HG02938 (cell line): Measurements from ENCODE around the gene AFF2.

Experiments
- ATAC-seq: cut with Tn5 transposase; IDR thresholded peaks from one replicate; pipeline ENCODE4 v1.9.1; 2021; ENCODE audit warnings: mild to moderate bottlenecking, moderate library complexity; ENCODE audit not compliant: unreplicated experiment

The AFF2 gene

GRCh38 chrX:148580016-148580415, 79.6 kb downstream of the AFF2 start:
- ATAC-seq, result no peak

GRCh38 chrX:148582353-148582752, 81.9 kb downstream of the AFF2 start:
- ATAC-seq, result no peak

DNA sequence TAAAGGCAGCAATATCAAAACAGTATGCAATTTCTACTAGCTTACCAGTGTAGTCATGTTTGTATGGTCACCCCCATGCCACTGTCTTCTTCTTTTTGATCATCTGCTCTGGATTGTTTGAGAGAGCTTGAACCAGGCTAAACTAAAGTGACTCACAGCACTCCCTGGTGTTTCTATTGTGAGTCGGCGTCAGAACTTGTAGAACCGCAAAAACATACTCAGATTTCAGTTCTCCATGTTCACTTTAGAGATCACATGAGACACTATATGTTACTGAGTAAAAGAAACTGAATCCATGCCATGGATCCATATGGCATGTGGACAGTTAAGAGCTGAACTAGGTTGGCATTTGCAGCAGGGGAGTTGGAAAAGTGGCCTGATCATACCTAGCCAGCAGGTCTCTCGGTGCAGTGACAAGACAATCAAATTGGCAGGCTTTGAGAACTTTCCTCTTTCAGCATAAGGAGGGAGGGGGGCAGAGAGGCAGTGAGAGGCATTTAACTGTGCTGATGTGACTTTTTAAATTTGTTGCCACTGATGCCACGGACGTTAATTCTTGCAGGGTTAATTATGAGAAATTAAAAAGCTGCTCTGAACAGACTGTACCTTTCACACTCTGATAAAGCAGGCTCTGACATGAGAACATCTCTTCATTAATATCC, 88.4 kb downstream of the AFF2 start:
- ATAC-seq, result peak; percentile 65

GRCh38 chrX:148592595-148592994, 92.2 kb downstream of the AFF2 start:
- ATAC-seq, result no peak

GRCh38 chrX:148593146-148593545, 92.7 kb downstream of the AFF2 start:
- no peak for ATAC-seq

- ATAC-seq, result no peak
These were observed 93.6 kb downstream of the AFF2 start for GRCh38 chrX:148593987-148594386.

GRCh38 chrX:148599404-148599803, 99.0 kb downstream of the AFF2 start:
- no peak for ATAC-seq

- no peak for ATAC-seq
These were observed 99.7 kb downstream of the AFF2 start for GRCh38 chrX:148600131-148600530.

DNA sequence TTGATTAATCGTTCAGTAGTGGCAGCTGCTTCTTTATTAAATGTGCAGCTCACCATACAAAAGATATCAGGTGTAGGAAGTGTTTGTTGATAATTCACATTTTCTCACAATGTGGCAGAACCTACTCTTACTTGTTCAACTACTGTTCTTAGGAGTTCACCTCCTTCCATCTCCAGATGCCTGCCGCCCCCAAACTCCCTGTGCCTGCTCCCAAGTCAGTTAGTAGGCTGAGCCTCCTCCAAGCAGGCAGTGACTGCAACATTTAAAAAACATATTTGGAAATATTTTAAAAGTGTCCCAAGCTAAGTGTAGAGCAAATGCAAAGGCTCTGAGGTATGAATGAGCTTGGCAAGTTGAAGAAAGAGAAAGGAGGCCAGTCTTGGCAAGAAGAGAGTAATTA, 100.2 kb downstream of the AFF2 start:
- ATAC-seq, result no peak

DNA sequence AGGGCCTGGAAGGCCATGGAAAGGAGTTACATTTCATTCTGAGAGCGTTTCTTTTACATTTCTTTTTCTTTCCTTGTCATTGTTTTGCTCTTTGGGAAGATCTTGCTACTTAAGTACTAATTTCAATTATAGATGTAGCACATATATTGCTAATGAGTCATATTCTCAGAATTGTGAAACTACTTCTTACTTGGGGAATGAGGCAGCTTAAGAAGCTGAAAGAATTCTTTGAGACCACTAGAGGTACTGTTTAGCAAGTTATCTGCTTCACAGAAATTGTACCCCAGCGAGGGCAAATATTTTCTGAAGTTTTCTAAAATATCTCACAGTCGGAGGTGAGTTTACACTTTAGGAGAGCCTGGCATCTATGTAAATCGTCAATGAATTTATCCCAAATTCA, 100.6 kb downstream of the AFF2 start:
- no peak for ATAC-seq

DNA sequence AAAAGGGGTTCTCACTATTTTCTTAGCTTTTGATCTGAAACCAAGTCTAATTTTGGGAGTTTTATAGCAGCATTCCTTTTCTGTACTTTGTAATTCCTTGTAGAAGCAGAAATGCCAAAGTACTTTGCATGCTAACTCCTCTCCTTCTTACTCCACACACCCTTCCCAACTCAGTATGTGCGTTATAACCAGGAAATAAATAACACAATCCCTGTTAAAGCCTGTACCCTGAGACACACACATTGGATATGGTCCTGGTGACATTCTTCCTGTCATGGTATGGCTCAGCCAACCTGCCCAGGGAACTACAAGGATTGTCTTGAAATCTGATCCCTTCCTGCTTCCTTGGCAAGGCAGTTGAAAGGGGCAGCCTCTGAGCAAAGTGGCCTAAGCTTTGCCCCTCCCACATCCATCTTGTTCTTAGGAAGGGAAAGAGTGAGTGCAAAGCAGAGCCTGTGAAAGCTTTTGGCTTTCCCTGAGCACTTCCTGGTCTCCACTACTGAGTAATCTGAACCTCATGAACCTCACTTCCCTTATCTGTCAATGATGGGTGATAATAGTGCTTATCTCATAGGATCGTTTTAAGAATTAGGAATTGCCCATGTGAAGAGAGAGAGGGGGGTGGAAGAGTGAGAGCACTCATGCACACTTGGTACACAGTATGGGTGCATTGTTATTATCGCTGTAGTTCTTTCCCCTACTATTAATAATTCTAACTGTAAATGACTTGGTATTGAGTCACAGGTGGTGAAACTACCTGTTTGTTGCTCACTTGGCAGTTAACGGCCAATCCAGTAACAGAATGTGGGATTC, 109.3 kb downstream of the AFF2 start:
- peak; percentile 74 for ATAC-seq

- peak; percentile 68 for ATAC-seq
These were observed 109.9 kb downstream of the AFF2 start for GRCh38 chrX:148610328-148610698.

DNA sequence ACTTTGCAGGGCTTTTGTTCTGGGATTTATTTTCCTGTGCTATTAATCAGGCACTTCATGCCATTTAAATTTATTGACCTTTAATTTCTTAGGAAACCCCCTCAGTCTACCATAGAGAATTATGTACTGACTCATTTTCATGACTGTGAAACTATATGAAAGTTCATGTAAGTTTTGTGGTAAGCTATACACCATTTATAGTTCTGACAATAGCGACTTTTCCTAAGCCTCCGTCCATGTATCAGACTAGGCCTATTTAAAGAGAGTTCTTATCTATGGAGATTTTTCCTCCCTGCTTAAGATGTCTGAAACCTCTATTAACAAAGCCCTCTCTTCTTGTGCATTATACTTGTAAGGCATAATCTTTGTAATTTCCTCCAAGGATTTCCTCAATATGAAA, 111.6 kb downstream of the AFF2 start:
- no peak for ATAC-seq

DNA sequence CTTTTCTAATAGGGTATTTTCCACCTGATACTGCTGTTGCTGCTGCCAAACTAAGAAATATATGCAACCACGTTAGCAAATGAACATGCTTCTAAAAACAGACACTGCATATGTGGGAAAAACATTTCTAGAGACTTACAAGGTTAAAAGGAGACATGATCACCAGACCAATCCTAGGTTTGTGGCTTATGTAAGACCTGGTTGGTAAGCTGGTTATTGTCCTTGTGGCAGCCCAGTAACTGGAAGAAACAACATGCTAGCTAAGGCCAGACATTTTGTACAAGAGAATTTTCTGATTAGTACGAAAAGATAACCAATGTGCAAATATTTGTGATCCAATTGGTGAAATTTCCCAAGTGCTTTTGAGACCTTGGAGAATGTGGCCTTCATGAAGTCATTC, 112.0 kb downstream of the AFF2 start:
- no peak for ATAC-seq

DNA sequence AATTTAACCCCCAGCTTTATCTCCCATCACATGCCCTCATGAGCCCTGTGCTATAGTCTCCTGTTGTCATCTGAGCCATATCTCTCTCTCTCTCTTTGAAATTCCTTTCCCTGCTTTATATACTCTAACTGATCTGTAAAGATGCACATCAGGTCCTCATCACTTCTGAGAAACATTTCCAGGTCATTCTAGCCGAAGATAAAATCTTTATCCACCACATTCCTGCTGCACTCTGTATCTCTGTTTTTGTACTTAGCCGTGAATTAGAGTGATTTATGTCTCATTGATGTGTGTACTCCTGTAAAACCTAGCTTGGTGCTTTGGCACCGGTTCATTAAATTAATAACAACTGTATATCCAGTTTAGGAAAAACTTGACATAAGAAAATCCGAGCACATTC, 113.2 kb downstream of the AFF2 start:
- ATAC-seq, result no peak

DNA sequence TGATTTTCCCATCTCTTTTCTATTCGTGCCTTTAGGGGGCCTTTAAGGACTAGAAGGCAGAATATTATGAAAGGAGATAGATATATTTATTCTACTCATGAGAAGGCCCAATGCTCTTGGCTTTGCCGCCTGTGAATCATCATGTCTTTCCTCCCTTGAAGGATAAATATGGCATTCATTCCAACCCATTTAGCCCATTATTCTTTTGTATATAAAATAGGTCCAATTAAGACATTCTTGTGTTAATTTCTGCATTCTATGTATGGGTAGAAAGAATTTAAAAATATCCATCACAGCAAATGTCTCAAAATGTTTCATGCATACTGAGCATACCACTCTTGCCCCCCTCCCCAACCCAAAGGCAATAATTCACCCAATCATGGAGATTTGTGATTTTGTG, 115.1 kb downstream of the AFF2 start:
- no peak for ATAC-seq

- ATAC-seq, result no peak
These were observed 118.3 kb downstream of the AFF2 start for GRCh38 chrX:148618470-148619445.

DNA sequence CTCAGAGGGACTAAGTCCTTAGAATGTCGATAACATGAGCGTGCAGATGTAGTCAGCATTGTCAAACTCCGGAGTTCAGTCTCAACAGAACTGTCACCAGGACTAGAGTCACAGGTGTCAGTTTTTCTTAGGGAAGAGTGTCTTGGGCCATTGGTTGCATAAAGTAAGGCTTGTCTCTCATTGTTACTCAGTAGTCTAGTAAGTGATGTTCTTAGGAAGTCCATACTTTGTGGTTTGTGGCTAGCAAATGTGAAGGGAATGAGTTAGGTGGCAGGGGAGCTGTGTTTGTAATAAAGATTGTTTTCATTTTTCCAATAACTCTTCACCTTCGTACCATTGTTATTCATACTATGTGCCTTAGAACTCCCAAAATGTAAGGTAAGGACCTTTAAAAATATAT, 119.6 kb downstream of the AFF2 start:
- ATAC-seq, result no peak

DNA sequence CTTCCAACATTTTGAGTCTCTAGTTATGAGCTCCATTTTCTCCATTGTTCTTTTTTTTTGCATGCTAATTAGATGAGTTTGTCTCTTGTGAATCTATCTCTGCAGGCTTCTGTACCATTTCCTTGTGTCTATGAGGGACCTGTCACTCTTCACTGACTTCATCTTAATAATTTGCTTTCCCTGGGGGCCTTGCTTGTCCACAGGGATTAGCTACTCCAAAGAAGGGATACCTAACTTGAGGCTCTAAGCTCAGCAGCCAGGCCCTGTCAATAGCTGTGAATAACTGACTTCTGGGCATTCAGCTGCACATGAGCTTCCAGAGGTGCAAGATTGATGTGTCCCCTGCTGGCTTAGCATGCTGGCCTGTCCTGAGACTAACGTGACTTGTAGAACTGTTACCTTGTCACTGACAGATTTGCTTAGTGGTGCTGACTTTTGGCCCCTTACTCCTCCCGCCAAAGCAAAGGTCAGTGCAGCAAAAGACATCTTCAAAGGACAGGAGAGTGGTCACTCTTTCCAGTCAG, 124.6 kb downstream of the AFF2 start:
- no peak for ATAC-seq

DNA sequence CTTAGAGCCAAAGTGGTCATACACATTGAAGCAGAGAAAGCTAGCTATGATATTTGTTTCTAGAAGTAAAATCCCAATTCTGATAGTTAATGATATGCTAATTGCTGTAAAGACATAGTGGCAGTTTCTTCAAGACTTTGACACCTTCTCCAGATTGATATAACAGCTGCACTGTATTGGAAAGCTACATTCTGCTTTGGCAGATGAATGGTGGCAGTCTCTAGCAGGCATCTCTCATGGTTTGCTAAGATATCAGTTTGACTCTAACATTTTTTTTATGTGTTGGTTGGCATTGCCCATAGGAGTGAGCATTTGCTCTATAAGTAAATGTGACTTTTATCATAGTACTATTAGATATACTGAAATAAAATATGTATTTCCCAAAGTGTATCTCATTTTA, 128.2 kb downstream of the AFF2 start:
- ATAC-seq, result no peak

DNA sequence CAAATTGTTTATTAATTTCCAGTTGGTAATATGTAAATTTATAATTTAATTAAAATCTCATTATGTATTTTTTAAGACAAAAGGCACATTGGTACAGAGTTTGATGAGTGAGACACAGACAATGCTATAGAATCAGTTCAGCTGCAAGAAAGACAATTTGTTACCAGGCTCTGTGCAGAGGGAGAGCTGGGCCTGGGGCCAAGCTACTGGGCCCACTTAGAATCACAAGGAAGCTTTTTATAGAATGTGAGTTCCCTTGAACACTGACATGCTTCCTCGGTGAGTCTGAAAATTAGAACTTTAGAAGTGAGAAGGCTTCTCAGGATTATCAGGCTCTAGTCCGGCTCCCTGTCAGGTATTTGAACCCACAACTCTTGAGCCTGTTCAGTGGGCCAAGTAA, 129.0 kb downstream of the AFF2 start:
- ATAC-seq, result no peak
